ENCODE data around the gene CARD10.

Gene CARD10

GRCh38 chr22:37467391-37467955 is 51.7 kb downstream of the CARD10 start:
- in situ Hi-C loops (cut with MboI; ENCODE audit: low pct_unique_long_range_greater_than_20kb, low sequenced_read_pairs, unreplicated experiment) = no loop called here
- no peak for TF ChIP-seq CTCF (IDR thresholded peaks at IDR 0.05; ENCODE audit: extremely low read depth, insufficient read depth, missing control alignments)
- no peak for DNase-seq (ENCODE audit: low spot score)

GRCh38 chr22:37464181-37464580 is 55.0 kb downstream of the CARD10 start:
- in situ Hi-C loops (cut with MboI; ENCODE audit: low pct_unique_long_range_greater_than_20kb, low sequenced_read_pairs, unreplicated experiment) = no loop called here
- TF ChIP-seq CTCF (IDR thresholded peaks at IDR 0.05; ENCODE audit: extremely low read depth, insufficient read depth, missing control alignments) = no peak
- peak; percentile 62 for DNase-seq (ENCODE audit: low spot score)

GRCh38 chr22:37462983-37463382 is 56.2 kb downstream of the CARD10 start:
- no peak for TF ChIP-seq CTCF (IDR thresholded peaks at IDR 0.05; ENCODE audit: extremely low read depth, insufficient read depth, missing control alignments)
- no peak for DNase-seq (ENCODE audit: low spot score)
- in situ Hi-C loops (cut with MboI; ENCODE audit: low pct_unique_long_range_greater_than_20kb, low sequenced_read_pairs, unreplicated experiment) = no loop called here

GRCh38 chr22:37462436-37462835 is 56.8 kb downstream of the CARD10 start:
- DNase-seq (ENCODE audit: low spot score) = no peak
- TF ChIP-seq CTCF (IDR thresholded peaks at IDR 0.05; ENCODE audit: extremely low read depth, insufficient read depth, missing control alignments) = no peak
- in situ Hi-C loops (cut with MboI; ENCODE audit: low pct_unique_long_range_greater_than_20kb, low sequenced_read_pairs, unreplicated experiment) = no loop called here

GRCh38 chr22:37461961-37462360 is 57.3 kb downstream of the CARD10 start:
- in situ Hi-C loops (cut with MboI; ENCODE audit: low pct_unique_long_range_greater_than_20kb, low sequenced_read_pairs, unreplicated experiment) = no loop called here

GRCh38 chr22:37460684-37461083 is 58.5 kb downstream of the CARD10 start:
- TF ChIP-seq CTCF (IDR thresholded peaks at IDR 0.05; ENCODE audit: extremely low read depth, insufficient read depth, missing control alignments) = no peak
- in situ Hi-C loops (cut with MboI; ENCODE audit: low pct_unique_long_range_greater_than_20kb, low sequenced_read_pairs, unreplicated experiment) = no loop called here
- no peak for DNase-seq (ENCODE audit: low spot score)

More at GRCh38 chr22:37461961-37462360, 57.3 kb downstream of the CARD10 start:
- DNase-seq (ENCODE audit: low spot score) = no peak
- TF ChIP-seq CTCF (IDR thresholded peaks at IDR 0.05; ENCODE audit: extremely low read depth, insufficient read depth, missing control alignments) = no peak

GRCh38 chr22:37459206-37459605 is 60.0 kb downstream of the CARD10 start:
- in situ Hi-C loops (cut with MboI; ENCODE audit: low pct_unique_long_range_greater_than_20kb, low sequenced_read_pairs, unreplicated experiment) = no loop called here
- no peak for DNase-seq (ENCODE audit: low spot score)
- TF ChIP-seq CTCF (IDR thresholded peaks at IDR 0.05; ENCODE audit: extremely low read depth, insufficient read depth, missing control alignments) = no peak

All from GM13977 (cell line).